ENCODE data around the gene KDM5A. TPM values are rescaled to one million over a fixed set of nuclear protein-coding genes. Genes with fewer than 3 reads are reported as not detected.

The KDM5A gene
- total RNA-seq, 1 donor, result 75.3 TPM

- Histone ChIP-seq H2AFZ (ENCODE audit: low read length) (no peak overlapping the region), H3K4me1 (ENCODE audit: insufficient read depth, low read length) (no peaks in the 10 kb centered on the region), H3K4me3 (ENCODE audit: insufficient read depth, low read length) (no peak overlapping the region), H4K20me1 (ENCODE audit: insufficient read depth, low read length) (no peaks in the 10 kb centered on the region), H3K27me3 (ENCODE audit: insufficient read depth, low read length) (peaks cover 8% of the 10 kb centered on the region), H3K4me2 (ENCODE audit: insufficient read depth, low read length) (no peak overlapping the region), H3K9me3 (ENCODE audit: low read depth, low read length) (no peaks in the 10 kb centered on the region), H3K79me2 (ENCODE audit: insufficient read depth, low read length) (no peaks in the 10 kb centered on the region), H3K36me3 (ENCODE audit: insufficient read depth, low read length) (no peaks in the 10 kb centered on the region), H3K27ac (ENCODE audit: low read depth, low read length) (no peak overlapping the region)
- no peak for DNase-seq (ENCODE audit: insufficient read length, low spot score, missing footprints)
- TF ChIP-seq, protein P1, sequence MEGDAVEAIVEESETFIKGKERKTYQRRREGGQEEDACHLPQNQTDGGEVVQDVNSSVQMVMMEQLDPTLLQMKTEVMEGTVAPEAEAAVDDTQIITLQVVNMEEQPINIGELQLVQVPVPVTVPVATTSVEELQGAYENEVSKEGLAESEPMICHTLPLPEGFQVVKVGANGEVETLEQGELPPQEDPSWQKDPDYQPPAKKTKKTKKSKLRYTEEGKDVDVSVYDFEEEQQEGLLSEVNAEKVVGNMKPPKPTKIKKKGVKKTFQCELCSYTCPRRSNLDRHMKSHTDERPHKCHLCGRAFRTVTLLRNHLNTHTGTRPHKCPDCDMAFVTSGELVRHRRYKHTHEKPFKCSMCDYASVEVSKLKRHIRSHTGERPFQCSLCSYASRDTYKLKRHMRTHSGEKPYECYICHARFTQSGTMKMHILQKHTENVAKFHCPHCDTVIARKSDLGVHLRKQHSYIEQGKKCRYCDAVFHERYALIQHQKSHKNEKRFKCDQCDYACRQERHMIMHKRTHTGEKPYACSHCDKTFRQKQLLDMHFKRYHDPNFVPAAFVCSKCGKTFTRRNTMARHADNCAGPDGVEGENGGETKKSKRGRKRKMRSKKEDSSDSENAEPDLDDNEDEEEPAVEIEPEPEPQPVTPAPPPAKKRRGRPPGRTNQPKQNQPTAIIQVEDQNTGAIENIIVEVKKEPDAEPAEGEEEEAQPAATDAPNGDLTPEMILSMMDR (IDR thresholded peaks at IDR 0.05; ENCODE audit: extremely low read depth, low read depth, low read length), result no peak
Measured at GRCh38 chr12:243381-243780, 145.7 kb downstream of the KDM5A start.

- no peak overlapping the region for H3K27ac ChIP-seq (ENCODE audit: low read depth, low read length)
- H3K9me3 ChIP-seq (ENCODE audit: low read depth, low read length), result no peaks in the 10 kb centered on the region
- no peaks in the 10 kb centered on the region for H3K4me1 ChIP-seq (ENCODE audit: insufficient read depth, low read length)
- no peaks in the 10 kb centered on the region for H4K20me1 ChIP-seq (ENCODE audit: insufficient read depth, low read length)
- H3K79me2 ChIP-seq (ENCODE audit: insufficient read depth, low read length), result no peaks in the 10 kb centered on the region
- no peaks in the 10 kb centered on the region for H3K36me3 ChIP-seq (ENCODE audit: insufficient read depth, low read length)
- H3K4me3 ChIP-seq (ENCODE audit: insufficient read depth, low read length), result no peak overlapping the region
- peaks cover 8% of the 10 kb centered on the region for H3K27me3 ChIP-seq (ENCODE audit: insufficient read depth, low read length)
- no peak for DNase-seq (ENCODE audit: insufficient read length, low spot score, missing footprints)
- no peak overlapping the region for H2AFZ ChIP-seq (ENCODE audit: low read length)
- TF ChIP-seq, protein P1 (IDR thresholded peaks at IDR 0.05; ENCODE audit: extremely low read depth, low read depth, low read length), result no peak
- H3K4me2 ChIP-seq (ENCODE audit: insufficient read depth, low read length), result no peak overlapping the region
Measured at GRCh38 chr12:242496-242895, 146.6 kb downstream of the KDM5A start.

GRCh38 chr12:241266-241665, 147.9 kb downstream of the KDM5A start:
- Histone ChIP-seq H3K27ac (ENCODE audit: low read depth, low read length) (no peak overlapping the region), H3K9me3 (ENCODE audit: low read depth, low read length) (no peaks in the 10 kb centered on the region), H3K4me3 (ENCODE audit: insufficient read depth, low read length) (no peak overlapping the region), H4K20me1 (ENCODE audit: insufficient read depth, low read length) (no peaks in the 10 kb centered on the region), H2AFZ (ENCODE audit: low read length) (no peak overlapping the region), H3K27me3 (ENCODE audit: insufficient read depth, low read length) (peaks cover 8% of the 10 kb centered on the region), H3K4me1 (ENCODE audit: insufficient read depth, low read length) (no peaks in the 10 kb centered on the region), H3K4me2 (ENCODE audit: insufficient read depth, low read length) (no peak overlapping the region), H3K36me3 (ENCODE audit: insufficient read depth, low read length) (no peaks in the 10 kb centered on the region), H3K79me2 (ENCODE audit: insufficient read depth, low read length) (no peaks in the 10 kb centered on the region)
- TF ChIP-seq, protein P1 (IDR thresholded peaks at IDR 0.05; ENCODE audit: extremely low read depth, low read depth, low read length), result no peak
- no peak for DNase-seq (ENCODE audit: insufficient read length, low spot score, missing footprints)

DNA sequence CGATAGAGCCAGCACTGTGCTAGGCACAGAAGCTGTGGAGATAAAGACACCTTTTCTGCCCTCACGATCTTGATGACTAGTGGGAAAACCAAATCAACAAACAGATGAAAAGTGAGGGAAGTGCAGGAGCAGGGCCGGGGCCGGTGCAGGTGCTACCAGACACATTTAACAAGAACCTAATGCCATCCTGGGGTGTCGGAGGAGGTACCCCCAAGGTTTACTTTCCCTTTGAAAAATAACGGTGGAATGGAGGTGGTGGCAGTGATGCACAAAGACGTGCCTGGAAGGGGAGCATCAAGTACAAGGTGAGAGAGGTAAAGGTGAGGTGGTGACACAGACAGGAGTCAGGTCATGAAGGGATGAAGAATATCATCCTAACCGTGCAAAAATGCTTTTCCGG, 148.6 kb downstream of the KDM5A start:
- H3K79me2 ChIP-seq (ENCODE audit: insufficient read depth, low read length), result no peaks in the 10 kb centered on the region
- no peak overlapping the region for H2AFZ ChIP-seq (ENCODE audit: low read length)
- no peaks in the 10 kb centered on the region for H4K20me1 ChIP-seq (ENCODE audit: insufficient read depth, low read length)
- no peak overlapping the region for H3K4me3 ChIP-seq (ENCODE audit: insufficient read depth, low read length)
- H3K9me3 ChIP-seq (ENCODE audit: low read depth, low read length), result no peaks in the 10 kb centered on the region
- DNase-seq (ENCODE audit: insufficient read length, low spot score, missing footprints), result no peak
- no peak overlapping the region for H3K27ac ChIP-seq (ENCODE audit: low read depth, low read length)
- no peaks in the 10 kb centered on the region for H3K36me3 ChIP-seq (ENCODE audit: insufficient read depth, low read length)
- H3K4me1 ChIP-seq (ENCODE audit: insufficient read depth, low read length), result no peaks in the 10 kb centered on the region
- no peak overlapping the region for H3K4me2 ChIP-seq (ENCODE audit: insufficient read depth, low read length)
- TF ChIP-seq, protein P1 (IDR thresholded peaks at IDR 0.05; ENCODE audit: extremely low read depth, low read depth, low read length), result no peak
- H3K27me3 ChIP-seq (ENCODE audit: insufficient read depth, low read length), result peaks cover 8% of the 10 kb centered on the region
